Adrenal gland (tissue), 12 donors: Measurements from ENCODE around the gene PHC2. TPM values are rescaled to one million over a fixed set of nuclear protein-coding genes. Genes with fewer than 3 reads are reported as not detected.
"Not testable (repeated sequence)": the region's sequence is repeated elsewhere in the genome, so short reads cannot be mapped to it uniquely, and the experiment has no call there.

ENCODE experiments used
- DNase-seq, 7 donors: peaks; one replicate each; pipeline ENCODE4 v3.0.0-alpha.2; 2019 to 2020
- H3K27ac ChIP-seq, 5 donors: fragments of 200-600 bp; sonication (generic) in 4 of 5; 1 replicate in 3 of 5; 2 replicates in 2 of 5; pipeline versions ENCODE4 v1.5.1 to v1.8.0; 2016 to 2020; ENCODE audit warnings: mild to moderate bottlenecking in 1 of 5
- H3K27me3 ChIP-seq: fragments of 200-600 bp; 2 replicates; pipeline ENCODE4 v1.8.0; 2021
- H3K36me3 ChIP-seq, 2 donors: fragments of 200-600 bp; replicated peaks in 1 of 2; 1 replicate in 1 of 2; 2 replicates in 1 of 2; pipeline versions ENCODE4 v1.5.1 to v1.8.0; 2018 to 2022
- H3K4me1 ChIP-seq, 2 donors: fragments of 200-600 bp; replicated peaks in 1 of 2; 1 replicate in 1 of 2; 2 replicates in 1 of 2; pipeline versions ENCODE4 v1.5.1 to v1.8.0; 2018 to 2021
- H3K4me3 ChIP-seq, 4 donors: fragments of 200-600 bp; sonication (generic) in 3 of 4; one replicate each; pipeline ENCODE4 v1.5.1; 2016 to 2018
- H3K9me3 ChIP-seq, 3 donors: fragments of 200-600 bp; sonication (generic) in 1 of 3; replicated peaks in 1 of 3; 1 replicate in 2 of 3; 2 replicates in 1 of 3; pipeline versions ENCODE4 v1.5.1 to v1.8.0; 2016 to 2021
- CTCF ChIP-seq, 6 experiments: fragments of 450-650 bp in 4 of 6; fragments of 200-600 bp in 2 of 6; sonication (generic) in 1 of 6; IDR thresholded peaks; 1 replicate in 5 of 6; 2 replicates in 1 of 6; pipeline versions ENCODE4 v1.5.1 to v1.8.0; 2016 to 2021; ENCODE audit warnings: antibody characterized with exemption in 6 of 6, mild to moderate bottlenecking in 2 of 6, moderate library complexity in 1 of 6
- POLR2A ChIP-seq, 2 donors: fragments of 450-650 bp; IDR thresholded peaks; one replicate each; pipeline ENCODE4 v1.6.1; 2017; ENCODE audit warnings: antibody characterized with exemption in 2 of 2, mild to moderate bottlenecking in 2 of 2, moderate library complexity in 1 of 2
- WGBS, 4 donors: extraction: QIAGEN DNeasy Blood & Tissue Kit in 2 of 4; methylation state at CpG; one replicate each; pipeline versions ENCODE4 v1.1.5 to v1.1.7; 2013 to 2017; 5-methylcytosine and 5-hydroxymethylcytosine counted together
- intact Hi-C, 2 donors: fragments of 100-400 bp; cut with DNase I; formaldehyde crosslinking; loops; one replicate each; pipeline versions ENCODE4 v1.14.1 to v1.15.0; 2022 to 2023
- polyA plus RNA-seq, 3 donors: library from polyadenylated mRNA; stranded (reverse); fragments of 200-250 nt in 2 of 3; fragments of 350-450 nt in 1 of 3; fragmentation: Illumina TruSeq in 1 of 3; extraction: RNeasy Lipid Tissue Mini Kit (QIAGEN cat#74804) in 1 of 3; gene quantifications; one replicate each; pipeline ENCODE4 v1.2.3, GENCODE V29; 2013 to 2014
- total RNA-seq, 9 donors: library from RNA; depleted of rRNA in 4 of 9; stranded (reverse); fragments of >200 nt in 4 of 9; fragments of 120-200 nt in 1 of 9; fragmentation: NEBNext Ultra II Directional in 1 of 9; extraction: Animal tissue kit (Norgen Biotek cat#: 25700) in 1 of 9; gene quantifications; one replicate each; pipeline versions ENCODE4 v1.1.0 to v1.2.4, GENCODE V29; 2013 to 2023
- donor health status: healthy with polysubstance abuse.
- donor health status: Bipolar disorder and iron deficiency.
- donor health status: DM: yes; HTN: yes; CAD: no.
- donor health status: DM: no; HTN: no; CAD: no.
- donor health status: DM: no; HTN: no; CAD: no.
- donor health status: DM: yes; HTN: yes; CAD: no.

PHC2 gene
- total and polyA plus RNA-seq, 12 donors, result 24.9 to 164 (median 112) TPM

- H3K4me3 ChIP-seq, result no peak overlapping the region
- H3K27ac ChIP-seq, result no peak overlapping the region
- no peaks in the 10 kb centered on the region for H3K36me3 ChIP-seq
- no peaks in the 10 kb centered on the region for H3K9me3 ChIP-seq
- H3K4me1 ChIP-seq, result peaks cover 0 to 9% of the 10 kb centered on the region in 2 donors
- no peaks in the 10 kb centered on the region for H3K27me3 ChIP-seq
- intact Hi-C loops, result no loop called here
- no peak for DNase-seq
- no peak for TF ChIP-seq POLR2A (IDR thresholded peaks at IDR 0.05)
- no peak for TF ChIP-seq CTCF (IDR thresholded peaks at IDR 0.05)
- 82 to 97% (median 93%) methylated on average over 5 to 8 of the region's 8 CpGs for WGBS, 4 donors
Measured at GRCh38 chr1:33310702-33311101, 120.2 kb downstream of the PHC2 start.

- intact Hi-C loops, DNase-seq, H3K9me3 ChIP-seq, H3K4me3 ChIP-seq, H3K4me1 ChIP-seq, H3K27me3 ChIP-seq, H3K27ac ChIP-seq, H3K36me3 ChIP-seq: not testable (repeated sequence)
- WGBS, 4 donors, result 94 to 100% (median 97%) methylated on average over 7 to 32 of the region's 32 CpGs
Measured at GRCh38 chr1:33309351-33309750, 121.5 kb downstream of the PHC2 start.

GRCh38 chr1:33307494-33307864 lies 123.4 kb downstream of the PHC2 start:
- TF ChIP-seq CTCF (IDR thresholded peaks at IDR 0.05), result no peak
- TF ChIP-seq POLR2A (IDR thresholded peaks at IDR 0.05), result no peak
- Histone ChIP-seq H3K27me3 (no peaks in the 10 kb centered on the region), H3K36me3 (no peaks in the 10 kb centered on the region), H3K4me1 (peaks cover 0 to 9% of the 10 kb centered on the region in 2 donors), H3K4me3 (no peak overlapping the region), H3K9me3 (no peaks in the 10 kb centered on the region), H3K27ac (no peak overlapping the region)
- 61 to 90% (median 75%) methylated on average over 2 to 5 of the region's 5 CpGs for WGBS, 4 donors
- intact Hi-C loops, result no loop called here
- DNase-seq, result no peak

- Histone ChIP-seq H3K9me3 (no peaks in the 10 kb centered on the region), H3K27me3 (no peaks in the 10 kb centered on the region), H3K4me1 (peaks cover 0 to 9% of the 10 kb centered on the region in 2 donors), H3K36me3 (no peaks in the 10 kb centered on the region), H3K27ac (no peak overlapping the region), H3K4me3 (peak overlapping the region in 1 of 4 donors; percentile 42)
- intact Hi-C loops, result no loop called here
- 12 to 80% (median 19%) methylated on average over 8 to 113 of the region's 113 CpGs for WGBS, 4 donors
- DNase-seq, result peak in 1 of 7 donors; percentile 37
- TF ChIP-seq CTCF (IDR thresholded peaks at IDR 0.05) (no peak), POLR2A (IDR thresholded peaks at IDR 0.05) (no peak)
Measured at GRCh38 chr1:33306653-33307493, 124.0 kb downstream of the PHC2 start.
